Right lobe of liver (tissue), 4 donors: ENCODE data around the gene OTUD5.

ENCODE experiments used
- POLR2A ChIP-seq: fragments of 450-650 bp; IDR thresholded peaks from one replicate; pipeline ENCODE4 v1.6.1; 2017; ENCODE audit warnings: antibody characterized with exemption, mild to moderate bottlenecking
- TF ChIP-seq, protein P1 (sequence below), 4 donors: fragments of 200-600 bp in 3 of 4; fragments of 450-650 bp in 1 of 4; IDR thresholded peaks; one replicate each; pipeline versions ENCODE4 v1.5.1 to v1.8.0; 2016 to 2022; ENCODE audit warnings: antibody characterized with exemption in 4 of 4, mild to moderate bottlenecking in 2 of 4
- donor health status: DM: no; HTN: no; CAD: no.
- donor health status: DM: no; HTN: no; CAD: no.
- donor health status: DM: no; HTN: yes; CAD: no.

DNA sequence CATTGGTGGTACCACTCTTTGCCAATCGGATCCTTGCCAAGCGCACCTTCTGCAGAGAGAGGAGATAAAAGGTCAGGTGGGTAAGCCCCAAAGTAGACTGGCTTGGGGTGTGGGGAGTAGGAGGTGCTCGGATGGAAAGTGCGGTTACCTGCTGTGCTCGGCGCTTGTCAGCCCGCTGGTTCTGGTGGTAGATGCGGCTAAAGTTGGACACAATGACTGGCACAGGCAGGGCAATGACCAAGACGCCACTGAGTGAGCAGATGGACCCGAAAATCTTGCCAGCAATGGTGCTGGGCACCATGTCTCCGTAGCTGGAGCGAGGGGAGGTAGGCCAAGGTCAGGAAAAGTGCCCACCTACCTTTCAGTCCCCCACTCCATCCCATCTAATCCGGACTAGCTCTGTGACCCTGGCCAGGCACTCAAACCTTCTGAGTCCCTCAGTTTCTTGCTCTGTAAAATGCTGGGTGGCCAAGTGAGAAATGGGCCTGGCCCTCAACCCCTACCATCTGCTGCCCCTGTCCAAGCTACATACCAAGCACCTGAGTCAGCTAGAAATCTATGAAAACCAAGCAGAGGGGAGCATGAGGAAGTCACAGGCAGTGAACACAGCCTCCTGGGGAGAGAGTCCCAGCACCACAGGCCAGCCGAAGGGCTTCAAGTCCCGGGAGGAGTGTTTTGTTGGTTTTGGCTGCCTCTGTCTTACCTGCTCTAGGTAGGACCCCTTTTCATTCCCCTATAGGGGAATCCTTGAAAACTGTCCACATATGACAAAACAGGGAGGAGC, 9.6 kb upstream of the OTUD5 start:
- TF ChIP-seq, protein P1, sequence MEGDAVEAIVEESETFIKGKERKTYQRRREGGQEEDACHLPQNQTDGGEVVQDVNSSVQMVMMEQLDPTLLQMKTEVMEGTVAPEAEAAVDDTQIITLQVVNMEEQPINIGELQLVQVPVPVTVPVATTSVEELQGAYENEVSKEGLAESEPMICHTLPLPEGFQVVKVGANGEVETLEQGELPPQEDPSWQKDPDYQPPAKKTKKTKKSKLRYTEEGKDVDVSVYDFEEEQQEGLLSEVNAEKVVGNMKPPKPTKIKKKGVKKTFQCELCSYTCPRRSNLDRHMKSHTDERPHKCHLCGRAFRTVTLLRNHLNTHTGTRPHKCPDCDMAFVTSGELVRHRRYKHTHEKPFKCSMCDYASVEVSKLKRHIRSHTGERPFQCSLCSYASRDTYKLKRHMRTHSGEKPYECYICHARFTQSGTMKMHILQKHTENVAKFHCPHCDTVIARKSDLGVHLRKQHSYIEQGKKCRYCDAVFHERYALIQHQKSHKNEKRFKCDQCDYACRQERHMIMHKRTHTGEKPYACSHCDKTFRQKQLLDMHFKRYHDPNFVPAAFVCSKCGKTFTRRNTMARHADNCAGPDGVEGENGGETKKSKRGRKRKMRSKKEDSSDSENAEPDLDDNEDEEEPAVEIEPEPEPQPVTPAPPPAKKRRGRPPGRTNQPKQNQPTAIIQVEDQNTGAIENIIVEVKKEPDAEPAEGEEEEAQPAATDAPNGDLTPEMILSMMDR (IDR thresholded peaks at IDR 0.05), result no peak
- TF ChIP-seq POLR2A, result no peak
